Thyroid gland (tissue), 4 donors: Measurements from ENCODE around the gene EXOC1. TPM values are rescaled to one million over a fixed set of nuclear protein-coding genes. Genes with fewer than 3 reads are reported as not detected.

Experiments used
- DNase-seq, 2 donors: peaks; one replicate each; pipeline ENCODE4 v3.0.0-alpha.2; 2019
- H3K27ac ChIP-seq, 3 donors: fragments of 200-600 bp; sonication (generic); 1 replicate in 2 of 3; 2 replicates in 1 of 3; pipeline ENCODE4 v1.5.1; 2016 to 2019; ENCODE audit warnings: mild to moderate bottlenecking in 1 of 3, moderate library complexity in 1 of 3
- H3K27me3 ChIP-seq: fragments of 200-600 bp; sonication (generic); one replicate; pipeline ENCODE4 v1.5.1; 2019
- H3K36me3 ChIP-seq, 2 donors: fragments of 200-600 bp; sonication (generic); one replicate each; pipeline ENCODE4 v1.5.1; 2016 to 2019
- H3K4me1 ChIP-seq, 2 donors: fragments of 200-600 bp; sonication (generic); one replicate each; pipeline ENCODE4 v1.5.1; 2017 to 2019
- H3K4me3 ChIP-seq, 3 donors: fragments of 200-600 bp; sonication (generic); replicated peaks in 1 of 3; 1 replicate in 2 of 3; 2 replicates in 1 of 3; pipeline ENCODE4 v1.5.1; 2016; ENCODE audit warnings: mild to moderate bottlenecking in 1 of 3
- H3K9me3 ChIP-seq: fragments of 200-600 bp; sonication (generic); one replicate; pipeline ENCODE4 v1.5.1; 2017
- POLR2A ChIP-seq, 2 donors: fragments of 450-650 bp; IDR thresholded peaks; one replicate each; pipeline ENCODE4 v1.6.1; 2017; ENCODE audit warnings: antibody characterized with exemption in 2 of 2, mild to moderate bottlenecking in 2 of 2, moderate library complexity in 1 of 2
- WGBS, 2 donors: methylation state at CpG; one replicate each; pipeline ENCODE4 v1.1.5; 2017; 5-methylcytosine and 5-hydroxymethylcytosine counted together
- intact Hi-C: fragments of 100-400 bp; cut with DNase I; formaldehyde crosslinking; loops from one replicate; pipeline ENCODE4 v1.15.1; 2023
- total RNA-seq, 4 donors: library from RNA; depleted of rRNA; stranded (reverse); fragments of >200 nt; gene quantifications; one replicate each; pipeline ENCODE4 v1.2.3, GENCODE V29; 2016
- TF ChIP-seq, protein P1 (sequence below), 6 experiments: fragments of 200-600 bp in 3 of 6; fragments of 450-650 bp in 3 of 6; sonication (generic) in 3 of 6; IDR thresholded peaks; one replicate each; pipeline ENCODE4 v1.5.1; 2016 to 2019; ENCODE audit warnings: antibody characterized with exemption in 6 of 6, mild to moderate bottlenecking in 2 of 6, inconsistent platforms in 1 of 6, moderate library complexity in 1 of 6

The EXOC1 gene
- total RNA-seq, 4 donors from 2014 or later = 32.9 to 38.3 (median 34.5) TPM

GRCh38 chr4:55902677-55903076, 49.2 kb downstream of the EXOC1 start:
- Histone ChIP-seq H3K27me3 (no peaks in the 10 kb centered on the region), H3K36me3 (peaks cover 4 to 25% of the 10 kb centered on the region in 2 donors), H3K4me1 (no peaks in the 10 kb centered on the region), H3K9me3 (no peaks in the 10 kb centered on the region), H3K4me3 (no peak overlapping the region), H3K27ac (no peak overlapping the region)
- intact Hi-C loops = no loop called here
- WGBS, 2 donors = 95 to 97% methylated on average over 4 of the region's 4 CpGs
- TF ChIP-seq, protein P1, sequence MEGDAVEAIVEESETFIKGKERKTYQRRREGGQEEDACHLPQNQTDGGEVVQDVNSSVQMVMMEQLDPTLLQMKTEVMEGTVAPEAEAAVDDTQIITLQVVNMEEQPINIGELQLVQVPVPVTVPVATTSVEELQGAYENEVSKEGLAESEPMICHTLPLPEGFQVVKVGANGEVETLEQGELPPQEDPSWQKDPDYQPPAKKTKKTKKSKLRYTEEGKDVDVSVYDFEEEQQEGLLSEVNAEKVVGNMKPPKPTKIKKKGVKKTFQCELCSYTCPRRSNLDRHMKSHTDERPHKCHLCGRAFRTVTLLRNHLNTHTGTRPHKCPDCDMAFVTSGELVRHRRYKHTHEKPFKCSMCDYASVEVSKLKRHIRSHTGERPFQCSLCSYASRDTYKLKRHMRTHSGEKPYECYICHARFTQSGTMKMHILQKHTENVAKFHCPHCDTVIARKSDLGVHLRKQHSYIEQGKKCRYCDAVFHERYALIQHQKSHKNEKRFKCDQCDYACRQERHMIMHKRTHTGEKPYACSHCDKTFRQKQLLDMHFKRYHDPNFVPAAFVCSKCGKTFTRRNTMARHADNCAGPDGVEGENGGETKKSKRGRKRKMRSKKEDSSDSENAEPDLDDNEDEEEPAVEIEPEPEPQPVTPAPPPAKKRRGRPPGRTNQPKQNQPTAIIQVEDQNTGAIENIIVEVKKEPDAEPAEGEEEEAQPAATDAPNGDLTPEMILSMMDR (IDR thresholded peaks at IDR 0.05) = no peak
- TF ChIP-seq POLR2A (IDR thresholded peaks at IDR 0.05) = no peak
- no peak for DNase-seq

- intact Hi-C loops = no loop called here
- Histone ChIP-seq H3K9me3 (no peaks in the 10 kb centered on the region), H3K27me3 (no peaks in the 10 kb centered on the region), H3K4me1 (no peaks in the 10 kb centered on the region), H3K36me3 (peaks cover 4 to 25% of the 10 kb centered on the region in 2 donors), H3K4me3 (no peak overlapping the region), H3K27ac (no peak overlapping the region)
- DNase-seq = no peak
- no peak for TF ChIP-seq POLR2A (IDR thresholded peaks at IDR 0.05)
- TF ChIP-seq, protein P1 (IDR thresholded peaks at IDR 0.05) = no peak
These were observed 50.1 kb downstream of the EXOC1 start for GRCh38 chr4:55903577-55903976.

GRCh38 chr4:55904576-55904975, 51.1 kb downstream of the EXOC1 start:
- intact Hi-C loops = no loop called here
- DNase-seq = no peak
- Histone ChIP-seq H3K4me1 (no peaks in the 10 kb centered on the region), H3K27me3 (no peaks in the 10 kb centered on the region), H3K36me3 (peaks cover 4 to 25% of the 10 kb centered on the region in 2 donors), H3K9me3 (no peaks in the 10 kb centered on the region), H3K27ac (no peak overlapping the region), H3K4me3 (no peak overlapping the region)
- TF ChIP-seq, protein P1 (IDR thresholded peaks at IDR 0.05) = no peak
- no peak for TF ChIP-seq POLR2A (IDR thresholded peaks at IDR 0.05)

- Histone ChIP-seq H3K27me3 (no peaks in the 10 kb centered on the region), H3K9me3 (no peaks in the 10 kb centered on the region), H3K4me1 (no peaks in the 10 kb centered on the region), H3K27ac (no peak overlapping the region), H3K4me3 (no peak overlapping the region), H3K36me3 (peaks cover 4 to 15% of the 10 kb centered on the region in 2 donors)
- DNase-seq = no peak
- 79 to 80% methylated on average over 6 of the region's 6 CpGs for WGBS, 2 donors
- intact Hi-C loops = no loop called here
- no peak for TF ChIP-seq POLR2A (IDR thresholded peaks at IDR 0.05)
- TF ChIP-seq, protein P1 (IDR thresholded peaks at IDR 0.05) = no peak
These were observed 52.9 kb downstream of the EXOC1 start for GRCh38 chr4:55906323-55906722.

DNA sequence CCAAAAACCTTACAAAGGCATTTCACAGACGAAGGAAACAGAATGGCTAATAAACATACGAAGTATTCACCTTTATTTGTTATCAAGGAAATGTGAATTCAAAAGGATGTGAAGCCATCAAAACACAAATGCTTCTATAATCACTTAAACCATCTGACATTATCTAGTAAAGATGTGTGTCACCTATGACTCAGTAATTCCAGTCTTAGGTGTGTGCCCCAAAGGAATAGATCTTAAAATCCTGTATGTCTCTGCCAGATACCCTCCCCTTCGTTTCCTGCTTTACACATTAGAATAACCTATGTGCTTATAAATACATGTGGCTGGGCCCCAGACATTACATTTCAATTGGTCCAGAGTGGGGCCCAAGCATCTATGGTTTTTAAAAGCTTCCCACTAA, 53.5 kb downstream of the EXOC1 start:
- Histone ChIP-seq H3K9me3 (no peaks in the 10 kb centered on the region), H3K4me3 (no peak overlapping the region), H3K27me3 (no peaks in the 10 kb centered on the region), H3K27ac (no peak overlapping the region), H3K4me1 (no peaks in the 10 kb centered on the region), H3K36me3 (peaks cover 4 to 15% of the 10 kb centered on the region in 2 donors)
- intact Hi-C loops = no loop called here
- DNase-seq = no peak
- TF ChIP-seq, protein P1 (IDR thresholded peaks at IDR 0.05) = no peak
- no peak for TF ChIP-seq POLR2A (IDR thresholded peaks at IDR 0.05)
- 83 to 86% methylated on average over 3 of the region's 3 CpGs for WGBS, 2 donors
